ENCODE measurements around the gene SNX7.

SNX7 gene, protein sequence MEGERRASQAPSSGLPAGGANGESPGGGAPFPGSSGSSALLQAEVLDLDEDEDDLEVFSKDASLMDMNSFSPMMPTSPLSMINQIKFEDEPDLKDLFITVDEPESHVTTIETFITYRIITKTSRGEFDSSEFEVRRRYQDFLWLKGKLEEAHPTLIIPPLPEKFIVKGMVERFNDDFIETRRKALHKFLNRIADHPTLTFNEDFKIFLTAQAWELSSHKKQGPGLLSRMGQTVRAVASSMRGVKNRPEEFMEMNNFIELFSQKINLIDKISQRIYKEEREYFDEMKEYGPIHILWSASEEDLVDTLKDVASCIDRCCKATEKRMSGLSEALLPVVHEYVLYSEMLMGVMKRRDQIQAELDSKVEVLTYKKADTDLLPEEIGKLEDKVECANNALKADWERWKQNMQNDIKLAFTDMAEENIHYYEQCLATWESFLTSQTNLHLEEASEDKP

DNA sequence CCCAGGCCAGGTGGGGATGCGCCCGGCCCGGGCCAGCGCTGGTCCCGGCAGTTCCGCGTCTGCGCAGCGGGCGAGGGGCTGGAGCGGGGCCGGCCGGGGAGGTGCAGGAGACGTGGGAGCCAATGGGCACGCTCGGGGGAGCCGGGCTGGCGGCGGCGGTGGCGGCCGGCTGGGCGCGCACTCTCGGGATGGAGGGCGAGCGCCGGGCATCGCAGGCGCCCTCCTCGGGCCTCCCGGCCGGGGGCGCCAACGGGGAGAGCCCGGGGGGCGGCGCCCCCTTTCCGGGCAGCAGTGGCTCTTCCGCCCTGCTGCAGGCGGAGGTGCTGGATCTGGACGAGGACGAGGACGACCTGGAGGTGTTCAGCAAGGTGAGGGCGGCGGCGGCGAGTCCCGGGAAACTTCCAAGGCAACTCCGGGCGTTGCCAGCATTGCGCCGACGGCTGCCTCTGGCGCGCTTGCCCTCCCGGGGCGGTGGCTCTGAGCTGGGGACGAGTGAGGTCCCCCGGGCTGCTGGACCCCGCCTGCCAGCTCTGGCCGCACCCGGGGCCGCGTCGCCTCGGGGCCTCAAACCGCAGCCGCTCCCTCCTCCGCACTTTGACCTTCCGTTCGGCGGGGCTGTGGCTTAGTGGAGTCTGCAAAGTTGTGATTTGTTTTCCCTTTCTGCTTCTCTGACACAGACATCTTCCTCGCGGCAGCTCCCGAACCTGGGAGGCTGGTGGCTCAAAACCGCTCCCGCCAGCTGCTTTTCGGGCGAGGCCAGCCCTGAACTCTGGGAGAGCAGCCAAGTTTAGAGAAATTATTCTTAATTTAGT is at the start of gene SNX7:
Gene SNX7, plus strand, starts transcription at position 178 of the 812 bp plus-strand sequence. Its CDS starts 11 bp downstream, at position 189.
- DNase-seq (ENCODE audit: low read depth in 1 of 2, low spot score in 1 of 2) = no peak

DNA sequence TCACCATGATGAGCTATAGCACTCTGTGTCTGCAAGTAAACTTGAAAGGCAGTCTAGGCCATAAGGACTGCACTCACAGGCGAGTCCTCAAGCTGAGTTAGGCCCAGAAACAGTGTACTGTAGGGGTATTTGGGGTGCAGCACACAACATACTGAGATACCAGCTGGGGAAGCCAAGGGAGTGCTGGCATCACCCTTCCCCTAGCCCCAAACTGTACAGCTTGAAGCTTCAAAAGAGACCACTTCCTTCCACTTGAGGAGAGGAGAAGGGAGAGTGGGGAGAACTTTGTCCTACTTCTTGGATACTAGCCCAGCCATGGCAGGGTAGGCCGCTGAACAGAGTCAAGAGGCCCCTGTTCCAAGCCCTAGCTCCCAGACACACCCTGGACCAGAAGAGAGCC is 24.2 kb upstream of the SNX7 start:
- DNase-seq (ENCODE audit: low read depth in 1 of 2, low spot score in 1 of 2) = no peak

DNA sequence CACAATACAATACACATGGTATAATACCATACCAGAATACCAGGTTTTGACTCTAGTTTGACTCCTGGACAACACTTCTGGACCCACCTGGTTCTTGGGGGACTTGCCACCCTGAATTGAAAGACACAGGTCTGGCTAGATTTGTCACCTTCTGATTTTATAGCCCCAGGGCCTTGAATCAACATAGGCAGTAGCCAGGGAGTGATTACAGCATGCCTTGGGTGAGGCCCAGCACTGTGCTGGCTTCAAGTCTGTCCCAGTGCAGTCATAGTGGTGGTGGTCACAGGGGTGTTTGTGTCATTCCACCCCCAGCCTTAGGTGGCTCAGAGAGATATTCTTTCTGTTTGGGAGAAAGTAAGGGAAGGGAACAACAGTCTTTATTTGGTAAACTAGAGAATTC is 23.3 kb upstream of the SNX7 start:
- DNase-seq (ENCODE audit: low read depth in 1 of 2, low spot score in 1 of 2) = no peak

DNA sequence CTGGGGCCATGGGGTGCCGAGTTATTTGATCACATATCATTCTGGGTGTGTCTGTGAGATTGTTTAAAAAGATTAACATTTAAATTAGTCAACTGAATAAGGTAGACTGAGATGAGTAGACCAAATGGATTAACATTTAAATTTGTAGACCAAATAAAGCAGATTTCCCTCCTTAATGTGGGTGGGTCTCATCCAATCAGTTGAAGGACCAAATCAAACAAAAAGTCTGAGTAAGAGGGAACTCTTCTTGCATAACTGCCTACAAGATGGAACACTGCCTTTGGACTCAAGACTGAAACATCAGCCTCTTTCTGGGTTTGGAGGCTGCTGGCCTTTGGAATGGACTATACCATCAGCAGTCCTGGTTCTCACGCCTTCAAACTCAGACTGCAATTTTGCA is 17.0 kb upstream of the SNX7 start:
- DNase-seq (ENCODE audit: low read depth in 1 of 2, low spot score in 1 of 2) = no peak

DNA sequence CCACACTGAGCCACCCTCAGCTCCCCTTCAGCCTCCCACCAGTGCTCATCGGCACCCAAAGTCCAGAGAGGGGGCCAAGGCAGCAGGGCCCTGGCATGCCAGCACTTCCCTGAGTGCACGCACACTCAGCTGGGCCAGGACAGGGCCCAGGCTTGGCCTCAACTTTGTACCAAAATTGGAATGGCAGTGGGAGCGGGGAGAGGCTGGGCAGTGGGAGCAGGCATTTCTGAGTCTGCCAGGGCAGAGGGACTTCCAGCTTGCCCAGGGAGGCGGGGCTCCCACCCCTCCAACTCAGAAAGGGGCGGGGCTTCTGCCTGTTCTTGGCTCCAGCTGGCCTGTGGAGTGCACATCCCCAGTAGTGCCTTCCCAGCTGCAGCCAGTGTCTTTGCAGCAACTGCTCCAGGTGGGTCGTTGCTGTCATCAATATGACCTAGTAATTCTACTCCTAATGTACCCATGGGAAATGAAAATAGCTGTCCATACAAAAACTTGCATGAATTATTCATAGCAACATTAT is 10.3 kb upstream of the SNX7 start:
- no peak for DNase-seq (ENCODE audit: low read depth in 1 of 2, low spot score in 1 of 2)

DNA sequence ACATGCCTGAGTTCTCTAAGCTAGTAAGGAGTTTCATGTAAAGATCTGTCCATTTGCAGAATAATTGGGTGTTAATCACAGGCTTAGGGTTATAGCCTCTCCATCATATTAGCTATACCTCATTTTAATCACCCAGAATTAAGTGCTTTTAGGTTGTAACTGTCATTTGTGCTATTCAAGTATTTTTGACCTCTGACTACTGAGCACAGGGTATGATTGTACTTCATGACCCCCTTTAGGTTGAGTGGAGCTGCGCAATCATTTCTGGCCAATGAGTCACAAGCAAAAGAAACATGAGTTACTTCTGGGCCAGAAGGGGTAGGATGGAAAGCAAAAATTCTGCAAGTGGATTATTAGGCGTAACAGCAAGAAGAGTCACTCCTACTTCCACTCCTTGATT is 8.4 kb upstream of the SNX7 start:
- no peak for DNase-seq (ENCODE audit: low read depth in 1 of 2, low spot score in 1 of 2)

DNA sequence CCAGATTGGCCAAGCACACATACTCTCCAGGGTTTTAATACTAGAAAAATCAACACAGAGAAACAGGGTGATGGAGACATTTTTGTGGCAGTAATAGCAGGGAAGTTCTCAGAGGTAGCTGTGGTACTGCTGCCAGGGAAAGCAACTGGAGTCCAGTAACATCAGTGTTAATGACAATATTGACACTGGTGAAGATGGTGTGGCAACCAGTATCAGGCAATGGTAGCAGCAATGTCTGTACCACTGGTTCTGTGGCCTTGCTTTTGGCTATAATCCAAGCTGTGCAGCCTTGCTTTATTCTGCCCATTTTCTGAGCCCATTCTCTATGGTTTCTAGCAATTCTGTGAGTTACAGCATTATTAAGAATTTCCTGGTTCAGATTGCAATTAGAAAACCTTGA is 1.6 kb upstream of the SNX7 start:
- DNase-seq (ENCODE audit: low read depth in 1 of 2, low spot score in 1 of 2) = no peak

DNA sequence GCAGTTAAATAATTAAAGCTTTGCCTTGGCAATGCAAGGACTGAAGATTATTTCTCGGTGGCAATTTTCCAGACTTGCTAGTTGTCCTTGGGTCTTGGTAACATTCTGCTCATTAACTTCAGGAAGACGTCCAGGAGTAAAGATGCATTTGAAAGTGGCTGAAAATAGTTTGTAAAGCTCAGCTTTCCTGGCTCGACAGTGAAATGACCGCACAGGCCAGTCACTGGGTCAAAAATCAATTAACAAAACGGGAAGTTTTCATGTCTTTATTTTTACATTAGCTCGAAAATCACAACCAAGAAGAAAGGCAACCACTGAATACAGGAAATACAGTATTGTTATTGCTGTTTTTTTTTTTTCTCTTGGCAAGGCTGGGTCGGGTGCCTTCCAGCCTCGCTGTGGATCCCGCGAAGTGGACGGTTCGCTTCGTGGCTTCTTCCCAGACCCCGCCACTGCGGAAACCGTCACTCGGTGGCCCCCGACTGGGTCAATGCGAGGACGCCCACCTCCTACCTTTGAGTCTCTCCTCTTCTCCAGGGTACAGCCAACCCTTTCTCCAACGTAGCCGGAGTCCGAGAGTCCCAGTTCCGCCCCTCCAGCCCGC is 479 bp upstream of the SNX7 start:
- DNase-seq (ENCODE audit: low read depth in 1 of 2, low spot score in 1 of 2) = no peak

DNA sequence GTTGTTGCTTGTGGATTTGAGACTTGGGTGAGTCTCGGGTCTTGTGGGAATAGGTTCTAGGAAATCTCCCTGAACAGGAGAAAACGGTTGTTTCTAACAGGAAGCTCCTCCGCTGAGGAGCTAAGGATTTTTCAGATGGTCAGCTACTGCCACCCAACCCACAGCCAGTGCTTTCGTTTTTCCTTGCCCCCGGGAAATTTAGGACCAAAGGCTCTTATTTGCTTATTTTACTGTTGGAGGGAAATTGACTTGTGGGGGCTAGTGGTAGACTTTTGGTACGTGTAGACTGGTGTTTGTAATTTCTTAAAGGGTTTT is 792 bp downstream of the SNX7 start:
- no peak for DNase-seq (ENCODE audit: low read depth in 1 of 2, low spot score in 1 of 2)

DNA sequence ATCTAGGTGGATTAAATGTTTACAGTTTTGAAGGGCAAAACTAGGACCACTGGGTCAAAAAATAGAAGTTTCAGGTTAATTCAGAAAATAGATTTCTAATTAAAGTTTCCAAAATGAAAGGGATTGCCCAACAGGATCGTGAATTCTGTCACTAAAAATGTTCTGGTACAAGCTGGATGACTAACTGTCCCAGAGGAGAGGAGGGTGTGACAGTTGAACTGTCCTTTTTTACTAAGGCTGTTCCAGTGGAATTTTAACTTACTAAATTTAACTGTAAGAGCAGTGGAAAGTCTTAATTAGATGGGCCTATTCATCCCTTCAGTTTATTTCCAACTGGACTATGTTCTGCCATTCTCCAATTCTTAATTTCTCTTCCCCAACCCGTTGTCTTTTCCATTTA is 7.2 kb downstream of the SNX7 start:
- no peak for DNase-seq (ENCODE audit: low read depth in 1 of 2, low spot score in 1 of 2)

DNA sequence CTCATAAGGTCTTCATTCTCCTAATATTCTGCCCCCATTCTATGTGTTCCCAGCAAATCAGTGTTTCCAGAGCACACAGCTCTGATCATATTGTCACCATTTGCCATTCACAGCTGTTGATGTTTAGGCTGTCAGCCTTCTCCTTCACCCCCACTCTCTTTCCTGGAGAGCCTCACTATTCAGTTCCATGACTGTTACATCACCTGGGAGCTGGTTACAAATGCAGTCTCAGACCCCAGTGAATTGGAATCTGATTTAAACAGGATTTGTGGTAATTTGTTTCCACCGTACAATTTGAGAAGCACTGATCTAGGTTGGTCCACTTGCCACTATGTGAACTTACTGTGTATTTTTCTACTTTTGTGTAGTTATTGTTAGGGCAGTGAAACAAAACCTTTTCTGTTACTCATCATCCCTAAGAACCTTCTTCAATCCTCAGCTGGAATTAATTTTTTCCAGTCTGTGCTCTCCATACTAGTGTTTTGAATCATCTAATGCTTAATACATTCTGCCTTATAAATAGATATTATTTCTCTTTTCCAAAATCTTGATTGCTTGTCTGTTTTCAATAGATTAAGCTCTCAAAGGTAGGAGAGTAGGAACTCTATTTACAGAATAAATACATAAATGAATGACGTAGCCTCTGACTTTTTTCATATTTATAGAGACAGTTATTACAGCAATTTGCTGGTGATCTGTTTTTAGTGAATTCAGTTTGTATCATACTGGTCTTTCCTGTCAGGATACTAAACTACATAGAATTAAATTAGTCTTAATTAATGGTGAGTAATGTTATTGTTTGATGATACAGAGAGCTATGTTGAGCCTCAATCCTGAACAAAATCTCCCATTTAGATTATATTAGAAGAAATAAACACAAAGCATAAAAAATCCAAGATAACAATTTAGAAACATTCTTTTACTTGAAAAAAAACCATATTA is 8.1 kb downstream of the SNX7 start:
- DNase-seq (ENCODE audit: low read depth in 1 of 2, low spot score in 1 of 2) = no peak

DNA sequence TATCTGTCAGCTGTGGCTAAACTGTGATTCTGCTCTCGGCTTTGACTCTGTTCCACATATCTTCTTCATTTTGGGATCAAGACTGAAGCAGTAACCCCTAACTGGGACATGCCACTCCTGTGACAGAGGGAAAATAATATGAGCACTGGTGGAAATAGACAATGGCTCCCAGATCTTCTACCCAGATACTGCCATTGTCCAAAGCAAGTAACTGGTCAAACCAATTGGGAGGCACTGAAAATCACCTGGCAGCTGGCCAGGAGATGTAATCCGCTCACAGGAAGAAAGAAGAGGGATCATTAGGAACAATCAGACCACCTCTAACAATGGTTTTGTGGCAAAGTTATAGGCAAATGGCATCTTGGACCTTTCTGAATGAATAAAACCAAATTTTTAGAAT is 10.7 kb downstream of the SNX7 start:
- no peak for DNase-seq (ENCODE audit: low read depth in 1 of 2, low spot score in 1 of 2)

DNA sequence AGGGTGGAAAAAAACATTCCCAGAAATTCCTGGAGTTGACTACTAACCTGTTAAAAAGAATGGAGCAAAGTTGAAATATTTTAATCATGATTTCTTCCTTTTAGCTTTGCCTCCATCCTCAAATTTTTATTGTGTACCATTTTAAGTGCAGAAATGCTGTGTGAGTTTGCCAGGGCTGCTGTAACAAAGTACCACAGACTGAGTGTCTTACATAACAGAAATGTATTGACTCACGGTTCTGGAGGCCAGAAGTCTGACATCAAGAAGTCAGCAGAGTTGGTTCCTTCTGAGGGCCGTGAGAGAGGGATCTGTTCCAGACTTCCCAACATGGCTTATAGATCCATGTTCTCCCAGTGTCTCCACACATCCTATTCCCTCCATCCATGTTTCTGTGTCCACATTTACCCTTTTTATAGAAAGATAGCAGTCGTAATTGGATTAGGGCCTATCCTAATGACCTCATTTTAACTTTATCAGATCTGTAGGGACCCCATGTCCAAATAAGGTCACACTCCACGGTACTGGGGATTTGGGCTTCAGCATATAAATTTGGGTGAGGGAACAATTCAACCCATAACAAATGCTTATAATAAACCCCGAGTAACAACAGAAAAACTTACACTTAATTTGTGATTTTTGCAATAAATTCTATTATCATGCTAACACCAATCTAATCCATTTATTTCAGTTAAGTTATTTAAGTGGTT is 12.7 kb downstream of the SNX7 start:
- DNase-seq (ENCODE audit: low read depth in 1 of 2, low spot score in 1 of 2) = no peak

DNA sequence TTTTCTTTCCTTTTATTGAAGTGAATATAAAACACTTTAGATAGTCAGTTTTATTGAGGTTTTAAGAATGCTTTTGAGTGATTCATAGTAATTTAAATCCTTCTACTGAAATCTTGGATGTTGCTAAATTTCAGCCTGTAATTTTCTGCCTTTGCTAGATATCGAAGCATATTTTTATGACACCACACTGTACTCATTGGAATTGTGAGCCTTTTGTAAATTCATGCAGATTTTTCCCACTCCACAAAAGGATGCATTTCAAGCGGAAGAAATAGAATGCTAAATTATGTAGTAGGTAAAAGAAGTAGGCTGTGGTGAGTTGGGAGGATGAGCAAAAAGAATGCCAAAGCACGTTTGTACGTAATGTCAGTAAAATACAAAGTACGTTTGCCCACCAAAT is 13.8 kb downstream of the SNX7 start:
- DNase-seq (ENCODE audit: low read depth in 1 of 2, low spot score in 1 of 2) = no peak

DNA sequence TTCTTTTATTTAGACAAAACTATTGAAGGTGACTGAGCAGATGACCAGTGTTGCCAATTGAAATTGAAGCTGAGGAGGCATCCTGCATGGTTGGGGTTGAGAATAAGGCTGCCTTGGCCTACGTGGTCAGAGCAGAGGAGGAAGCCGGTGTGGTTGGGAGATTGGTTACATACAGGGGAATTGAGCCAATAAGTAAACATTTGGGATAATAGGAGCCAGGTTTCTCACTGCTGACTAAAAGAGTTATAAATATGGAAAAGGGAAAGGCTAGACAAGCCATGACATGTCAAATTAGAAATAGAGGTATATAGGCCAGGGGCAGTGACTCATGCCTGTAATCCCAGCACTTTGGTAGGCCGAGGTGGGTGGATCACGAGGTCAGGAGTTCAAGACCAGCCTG is 15.8 kb downstream of the SNX7 start:
- no peak for DNase-seq (ENCODE audit: low read depth in 1 of 2, low spot score in 1 of 2)

DNA sequence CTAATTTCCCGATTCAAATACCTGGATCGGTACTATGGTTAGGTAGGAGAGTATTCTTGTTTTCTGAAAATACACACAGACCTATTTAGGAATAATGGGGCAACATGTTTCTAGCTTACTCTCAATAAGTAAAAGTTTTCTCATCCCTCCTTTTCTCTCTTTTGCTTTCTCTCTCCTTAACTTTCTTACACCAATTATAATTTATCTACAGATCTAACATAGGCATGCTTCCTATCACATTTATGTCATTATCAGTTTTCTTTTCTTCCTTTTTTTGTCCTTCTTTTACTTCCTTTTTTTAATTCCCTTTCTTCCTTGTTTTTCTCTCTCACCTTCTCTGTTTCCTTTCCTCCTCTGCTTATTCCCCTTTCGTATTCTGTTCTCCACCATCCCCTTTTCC is 20.3 kb downstream of the SNX7 start:
- no peak for DNase-seq (ENCODE audit: low read depth in 1 of 2, low spot score in 1 of 2)

DNA sequence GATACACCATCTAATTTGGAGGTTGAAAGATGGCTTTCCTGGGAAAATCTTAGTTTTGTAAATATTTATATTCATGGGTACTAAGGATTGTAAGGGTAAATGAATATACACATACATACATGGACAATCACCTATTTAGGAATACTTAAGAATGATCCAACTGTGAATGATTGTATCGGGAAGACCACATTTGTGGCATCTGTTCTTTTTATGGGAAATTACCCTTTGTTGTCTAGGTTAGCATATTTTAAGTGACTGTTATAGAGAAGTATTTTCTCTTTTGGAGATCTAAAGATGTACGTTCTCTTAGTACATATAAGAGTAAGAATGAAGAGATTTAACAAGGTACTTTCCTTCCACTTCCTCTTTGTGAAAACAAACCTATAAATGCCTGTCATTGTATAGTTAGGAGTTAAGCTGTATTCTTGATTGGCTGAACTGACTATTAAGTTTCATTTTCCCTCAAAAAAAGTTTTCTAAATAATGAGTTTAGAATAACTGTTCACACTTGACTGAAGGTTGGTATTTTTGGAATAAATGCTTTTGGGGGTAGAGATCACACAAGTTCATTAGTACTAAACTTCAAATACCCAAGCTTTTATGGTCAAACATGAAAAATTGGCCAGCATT is 26.7 kb downstream of the SNX7 start:
- DNase-seq (ENCODE audit: low read depth in 1 of 2, low spot score in 1 of 2) = no peak

DNA sequence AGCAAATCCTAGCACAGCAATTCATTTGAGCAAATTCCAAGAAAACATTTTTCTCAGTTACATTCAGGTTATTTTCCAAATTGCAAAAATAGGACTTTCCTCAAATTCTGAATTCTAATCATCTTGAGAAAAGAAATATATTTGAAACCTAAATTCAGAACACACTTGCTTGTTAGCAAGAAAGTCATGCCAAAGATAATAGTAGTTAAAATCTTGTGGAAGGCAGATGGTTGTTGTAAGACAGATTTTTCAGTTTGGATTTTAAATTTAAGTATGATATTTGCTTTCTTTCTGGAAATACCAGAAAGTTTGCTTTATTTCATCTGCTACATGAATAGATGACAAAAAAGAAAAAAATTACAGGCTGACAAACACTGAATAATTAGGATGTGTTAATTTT is 29.1 kb downstream of the SNX7 start:
- DNase-seq (ENCODE audit: low read depth in 1 of 2, low spot score in 1 of 2) = no peak

DNA sequence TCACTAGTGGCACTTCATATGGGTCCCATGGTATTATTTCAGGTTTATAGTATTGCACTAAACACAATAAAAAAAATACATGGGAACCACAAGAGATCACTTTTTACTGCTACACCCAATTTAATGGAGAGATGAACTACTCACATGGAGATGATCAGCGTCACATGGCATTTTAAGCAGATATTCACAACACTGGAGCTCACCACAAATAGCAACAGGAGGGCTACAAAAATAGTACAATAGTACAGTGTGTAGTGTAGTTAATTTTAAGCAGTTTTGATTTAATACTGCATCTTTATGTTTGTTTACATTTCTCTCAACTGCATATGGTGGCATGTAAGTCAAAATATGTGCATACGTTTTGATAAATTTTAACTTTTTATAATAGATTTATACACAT is 31.0 kb downstream of the SNX7 start:
- no peak for DNase-seq (ENCODE audit: low read depth in 1 of 2, low spot score in 1 of 2)

DNA sequence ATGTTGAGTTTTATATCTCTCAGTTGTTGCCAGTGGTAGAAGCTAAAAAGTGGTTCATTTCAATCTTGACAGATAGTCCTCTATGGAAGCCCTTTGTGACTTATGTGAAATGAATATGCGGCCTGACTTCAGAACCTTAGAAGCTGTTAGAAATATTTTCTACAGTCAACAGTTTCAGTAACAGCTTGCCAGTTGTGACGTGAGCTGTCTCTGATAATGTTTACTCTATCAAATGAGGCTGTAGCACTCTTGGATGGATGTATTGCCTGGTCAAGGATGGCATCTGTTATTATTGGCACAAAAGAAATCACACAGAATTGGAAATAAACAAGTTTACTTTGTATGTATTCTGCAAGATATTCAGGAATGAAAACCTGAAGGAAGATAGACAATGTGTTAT is 31.9 kb downstream of the SNX7 start:
- no peak for DNase-seq (ENCODE audit: low read depth in 1 of 2, low spot score in 1 of 2)
